Measurements from ENCODE around the gene TBX10.

- TF ChIP-seq CTCF (IDR thresholded peaks at IDR 0.05) (peak in 5 of 6 experiments; percentile 8 to 33 (median 12)), POLR2A (IDR thresholded peaks at IDR 0.05) (no peak), EP300 (IDR thresholded peaks at IDR 0.05) (no peak)
These were observed 8.7 kb upstream of the TBX10 start for GRCh38 chr11:67648140-67648795.

Data from upper lobe of left lung (tissue), 4 donors.